HepG2 (cell line): ENCODE measurements around the gene KCNAB1. TPM values are rescaled to one million over a fixed set of nuclear protein-coding genes. Genes with fewer than 3 reads are reported as not detected.
A peak's percentile ranks its signal among the peaks of the same experiment; 100 is the strongest.

ENCODE experiments used
- ATF3 ChIP-seq: sonication (generic); formaldehyde crosslinking; IDR thresholded peaks from 2 replicates; pipeline ENCODE4 v1.4.0; 2020; ENCODE audit warnings: missing genetic modification reagents
- FOXP1 ChIP-seq, 2 experiments: fragments of 450-650 bp in 1 of 2; IDR thresholded peaks; 2 replicates each; pipeline ENCODE4 v1.6.1; 2017 to 2018; ENCODE audit warnings: antibody characterized with exemption in 1 of 2
- NFE2L1 ChIP-seq: sonication (generic); formaldehyde crosslinking; IDR thresholded peaks from 2 replicates; pipeline ENCODE4 v1.4.0; 2020; ENCODE audit warnings: missing genetic modification reagents, mild to moderate bottlenecking, borderline replicate concordance
- SOX5 ChIP-seq: IDR thresholded peaks from 2 replicates; pipeline ENCODE4 v1.6.1; 2016; ENCODE audit warnings: borderline replicate concordance
- TCF12 ChIP-seq, 2 experiments: fragments of 450-650 bp in 1 of 2; sonication (generic) in 1 of 2; formaldehyde crosslinking in 1 of 2; IDR thresholded peaks; 2 replicates each; pipeline versions ENCODE4 v1.6.1 to v1.8.0; 2017 to 2022; ENCODE audit warnings: antibody characterized with exemption in 1 of 2, mild to moderate bottlenecking in 1 of 2, missing genetic modification reagents in 1 of 2, moderate library complexity in 1 of 2
- ZBTB44 ChIP-seq: sonication (generic); formaldehyde crosslinking; IDR thresholded peaks from 2 replicates; pipeline ENCODE4 v1.4.0; 2020; ENCODE audit warnings: missing genetic modification reagents
- ZNF572 ChIP-seq: sonication (generic); formaldehyde crosslinking; IDR thresholded peaks from 2 replicates; pipeline ENCODE4 v1.5.1; 2020; ENCODE audit warnings: mild to moderate bottlenecking, missing genetic modification reagents
- ZNF598 ChIP-seq: sonication (generic); formaldehyde crosslinking; IDR thresholded peaks from 2 replicates; pipeline ENCODE4 v1.5.1; 2020; ENCODE audit warnings: mild to moderate bottlenecking, missing genetic modification reagents, borderline replicate concordance
- ZNF670 ChIP-seq: sonication (generic); formaldehyde crosslinking; IDR thresholded peaks from 2 replicates; pipeline ENCODE4 v1.8.0; 2022; ENCODE audit warnings: mild to moderate bottlenecking, missing genetic modification reagents, borderline replicate concordance
- ZNF7 ChIP-seq: IDR thresholded peaks from 2 replicates; pipeline ENCODE4 v1.6.1; 2016; ENCODE audit warnings: missing biosample characterization, missing genetic modification reagents
- ZNF737 ChIP-seq: sonication (generic); formaldehyde crosslinking; IDR thresholded peaks from 2 replicates; pipeline ENCODE4 v1.5.0; 2020; ENCODE audit warnings: missing genetic modification reagents, mild to moderate bottlenecking, borderline replicate concordance
- ZNF816 ChIP-seq: sonication (generic); formaldehyde crosslinking; IDR thresholded peaks from 2 replicates; pipeline ENCODE4 v1.8.0; 2022; ENCODE audit warnings: missing genetic modification reagents, mild to moderate bottlenecking, borderline replicate concordance
- polyA plus RNA-seq, 8 experiments: library from polyadenylated mRNA; depleted of rRNA in 3 of 8; stranded (reverse) in 7 of 8; unstranded in 1 of 8; fragments of >200 nt; fragmentation: Illumina TruSeq in 4 of 8; extraction: Trizol in 4 of 8; gene quantifications; 2 replicates each; pipeline versions ENCODE4 v1.2.1 to v1.2.3, GENCODE V29; 2011 to 2016; ENCODE audit warnings: low read depth in 4 of 8, missing spikeins in 1 of 8, mixed read lengths in 1 of 8; ENCODE audit not compliant: insufficient read depth in 1 of 8
- total RNA-seq, 5 experiments: library from RNA; depleted of rRNA; stranded (reverse); fragments of >200 nt; fragmentation: Illumina TruSeq; extraction: Trizol; gene quantifications; 2 replicates each; pipeline ENCODE4 v1.2.3, GENCODE V29; 2016; ENCODE audit warnings: low read depth in 1 of 5
- TF ChIP-seq, protein P1 (sequence below): sonication (generic); formaldehyde crosslinking; IDR thresholded peaks from 2 replicates; pipeline ENCODE4 v1.5.1; 2020; ENCODE audit warnings: missing genetic modification reagents, mild to moderate bottlenecking, borderline replicate concordance
- TF ChIP-seq, protein P2 (sequence below): sonication (generic); formaldehyde crosslinking; IDR thresholded peaks from 2 replicates; pipeline ENCODE4 v1.4.0; 2020; ENCODE audit warnings: mild to moderate bottlenecking, missing genetic modification reagents
- TF ChIP-seq, protein P3 (sequence below): sonication (generic); formaldehyde crosslinking; IDR thresholded peaks from 2 replicates; pipeline ENCODE4 v1.8.0; 2022; ENCODE audit warnings: missing genetic modification reagents, mild to moderate bottlenecking, borderline replicate concordance
- TF ChIP-seq, protein P4 (sequence below), 2 experiments: sonication (generic) in 1 of 2; formaldehyde crosslinking in 1 of 2; IDR thresholded peaks; 2 replicates each; pipeline versions ENCODE4 v1.6.1 to v1.9.0; 2014 to 2022; ENCODE audit warnings: antibody characterized with exemption in 1 of 2, borderline replicate concordance in 1 of 2, inconsistent platforms in 1 of 2, low read depth in 1 of 2, missing genetic modification reagents in 1 of 2

KCNAB1 gene
- total and polyA plus RNA-seq, 2 of the 13 experiments (the other 11 are each of a cell fraction or from before 2014, with no cell fraction given): not detected

DNA sequence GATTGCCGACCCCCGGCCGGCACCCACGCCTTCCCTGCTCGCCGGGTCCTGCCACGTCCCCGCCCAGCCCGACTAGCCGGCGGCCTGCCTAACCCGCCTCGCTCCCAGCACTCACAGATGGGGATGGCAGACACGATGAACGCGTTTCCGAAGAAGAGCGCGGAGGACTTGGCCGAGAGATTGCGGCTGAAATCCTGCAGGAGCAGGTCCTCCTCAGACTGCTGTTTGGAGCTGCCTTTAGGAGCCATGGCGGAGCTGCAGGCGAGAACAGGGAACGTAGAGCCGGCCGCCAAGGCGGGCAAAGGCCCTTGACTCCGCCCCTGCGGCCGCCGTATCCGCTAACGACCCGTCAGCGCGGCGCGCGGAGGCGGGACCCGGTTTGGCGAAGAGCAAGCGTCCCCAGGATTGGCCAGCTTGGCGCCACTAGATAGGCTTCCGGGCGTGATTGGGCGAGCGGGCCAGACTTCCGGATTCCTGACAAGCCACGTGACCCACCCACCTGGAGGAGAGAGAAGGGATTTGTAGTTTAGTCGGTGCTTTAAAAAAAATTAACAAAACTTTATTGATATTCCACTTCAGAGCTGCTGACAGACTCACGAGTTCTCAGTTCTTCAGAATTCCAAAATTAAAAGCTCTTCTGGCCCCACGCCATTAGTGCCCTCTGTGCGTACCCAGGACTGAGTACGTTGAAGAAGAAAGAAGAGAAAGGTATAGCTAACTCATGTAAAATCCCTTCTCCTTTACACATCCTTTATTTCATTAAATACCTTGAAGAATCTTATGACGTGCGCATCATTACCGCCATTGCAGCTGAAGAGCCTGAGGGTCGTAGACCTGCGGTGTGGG, 434.7 kb downstream of the KCNAB1 start, which contains the start of gene SSR3 (continued):
- TF ChIP-seq FOXP1 (IDR thresholded peaks at IDR 0.05): no peak
- no peak for TF ChIP-seq FOXP1 (CRISPR knock-in tag; IDR thresholded peaks at IDR 0.05)
- TF ChIP-seq ZNF816 (CRISPR knock-in tag): peak; percentile 68; the same call in 1 of the 2 replicates
- TF ChIP-seq ZBTB44 (CRISPR knock-in tag): no peak
- TF ChIP-seq TCF12 (IDR thresholded peaks at IDR 0.05): no peak
- TF ChIP-seq TCF12 (CRISPR knock-in tag; IDR thresholded peaks at IDR 0.05): no peak
- peak; percentile 76; the same call in 1 of the 2 replicates for TF ChIP-seq ZNF598 (CRISPR knock-in tag)
- TF ChIP-seq NFE2L1 (CRISPR knock-in tag): no peak
- TF ChIP-seq, protein P1, sequence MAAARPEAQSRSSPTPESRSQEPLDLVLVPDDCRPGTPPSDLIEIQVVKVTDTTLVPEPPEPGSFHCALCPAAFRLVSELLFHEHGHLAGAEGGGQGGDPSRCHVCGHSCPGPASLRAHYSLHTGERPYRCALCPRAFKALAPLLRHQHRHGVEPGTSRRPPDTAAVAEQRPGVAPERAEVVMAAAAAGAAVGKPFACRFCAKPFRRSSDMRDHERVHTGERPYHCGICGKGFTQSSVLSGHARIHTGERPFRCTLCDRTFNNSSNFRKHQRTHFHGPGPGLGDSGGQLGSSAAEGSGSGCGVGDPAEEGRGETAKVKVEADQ (CRISPR knock-in tag): no peak; the same call in 1 of the 2 replicates
- TF ChIP-seq, protein P2, sequence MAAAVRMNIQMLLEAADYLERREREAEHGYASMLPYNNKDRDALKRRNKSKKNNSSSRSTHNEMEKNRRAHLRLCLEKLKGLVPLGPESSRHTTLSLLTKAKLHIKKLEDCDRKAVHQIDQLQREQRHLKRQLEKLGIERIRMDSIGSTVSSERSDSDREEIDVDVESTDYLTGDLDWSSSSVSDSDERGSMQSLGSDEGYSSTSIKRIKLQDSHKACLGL (CRISPR knock-in tag): peak; percentile 75; the same call in 1 of the 2 replicates
- TF ChIP-seq, protein P3, sequence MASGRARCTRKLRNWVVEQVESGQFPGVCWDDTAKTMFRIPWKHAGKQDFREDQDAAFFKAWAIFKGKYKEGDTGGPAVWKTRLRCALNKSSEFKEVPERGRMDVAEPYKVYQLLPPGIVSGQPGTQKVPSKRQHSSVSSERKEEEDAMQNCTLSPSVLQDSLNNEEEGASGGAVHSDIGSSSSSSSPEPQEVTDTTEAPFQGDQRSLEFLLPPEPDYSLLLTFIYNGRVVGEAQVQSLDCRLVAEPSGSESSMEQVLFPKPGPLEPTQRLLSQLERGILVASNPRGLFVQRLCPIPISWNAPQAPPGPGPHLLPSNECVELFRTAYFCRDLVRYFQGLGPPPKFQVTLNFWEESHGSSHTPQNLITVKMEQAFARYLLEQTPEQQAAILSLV (CRISPR knock-in tag): peak; percentile 89
- TF ChIP-seq ZNF7 (CRISPR knock-in tag): no peak
- no peak for TF ChIP-seq ZNF737 (CRISPR knock-in tag)
- TF ChIP-seq, protein P4, sequence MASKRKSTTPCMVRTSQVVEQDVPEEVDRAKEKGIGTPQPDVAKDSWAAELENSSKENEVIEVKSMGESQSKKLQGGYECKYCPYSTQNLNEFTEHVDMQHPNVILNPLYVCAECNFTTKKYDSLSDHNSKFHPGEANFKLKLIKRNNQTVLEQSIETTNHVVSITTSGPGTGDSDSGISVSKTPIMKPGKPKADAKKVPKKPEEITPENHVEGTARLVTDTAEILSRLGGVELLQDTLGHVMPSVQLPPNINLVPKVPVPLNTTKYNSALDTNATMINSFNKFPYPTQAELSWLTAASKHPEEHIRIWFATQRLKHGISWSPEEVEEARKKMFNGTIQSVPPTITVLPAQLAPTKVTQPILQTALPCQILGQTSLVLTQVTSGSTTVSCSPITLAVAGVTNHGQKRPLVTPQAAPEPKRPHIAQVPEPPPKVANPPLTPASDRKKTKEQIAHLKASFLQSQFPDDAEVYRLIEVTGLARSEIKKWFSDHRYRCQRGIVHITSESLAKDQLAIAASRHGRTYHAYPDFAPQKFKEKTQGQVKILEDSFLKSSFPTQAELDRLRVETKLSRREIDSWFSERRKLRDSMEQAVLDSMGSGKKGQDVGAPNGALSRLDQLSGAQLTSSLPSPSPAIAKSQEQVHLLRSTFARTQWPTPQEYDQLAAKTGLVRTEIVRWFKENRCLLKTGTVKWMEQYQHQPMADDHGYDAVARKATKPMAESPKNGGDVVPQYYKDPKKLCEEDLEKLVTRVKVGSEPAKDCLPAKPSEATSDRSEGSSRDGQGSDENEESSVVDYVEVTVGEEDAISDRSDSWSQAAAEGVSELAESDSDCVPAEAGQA (IDR thresholded peaks at IDR 0.05; ENCODE audit: low read depth): 0 out of 2 replicates have a peak, but pooled peaks have one; percentile 51
- TF ChIP-seq, protein P4 (CRISPR knock-in tag; IDR thresholded peaks at IDR 0.05; ENCODE audit: borderline replicate concordance): no peak
- TF ChIP-seq ATF3 (CRISPR knock-in tag): peak; percentile 63; the same call in 1 of the 2 replicates
- no peak for TF ChIP-seq ZNF572 (CRISPR knock-in tag)
- TF ChIP-seq ZNF670 (CRISPR knock-in tag): no peak
- TF ChIP-seq SOX5 (CRISPR knock-in tag): no peak; the same call in 1 of the 2 replicates
